Measurements from ENCODE around the gene PDE8B.

DNA sequence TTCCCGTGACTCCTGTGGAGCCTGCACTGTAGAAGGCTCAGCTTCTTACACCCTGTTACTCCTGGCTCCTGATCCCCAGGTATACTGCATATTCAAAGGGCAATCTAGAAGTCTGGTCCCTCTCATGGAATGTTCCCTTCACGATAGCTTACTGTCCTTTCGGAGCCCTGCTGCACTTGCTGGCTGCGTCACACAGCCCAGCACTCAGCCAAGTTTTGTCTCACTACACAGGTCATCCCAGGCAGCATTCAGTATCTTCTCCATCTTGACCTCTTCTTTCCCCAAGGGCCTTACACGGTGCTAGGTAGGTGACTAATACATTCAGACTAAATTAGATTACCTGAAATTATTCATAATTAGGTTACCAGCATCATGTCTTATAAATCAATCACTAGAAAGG lies 157.9 kb downstream of the PDE8B start:
- TF ChIP-seq EZH2phosphoT487 (IDR thresholded peaks at IDR 0.05; ENCODE audit: low read depth), result no peak
- TF ChIP-seq, protein P1, sequence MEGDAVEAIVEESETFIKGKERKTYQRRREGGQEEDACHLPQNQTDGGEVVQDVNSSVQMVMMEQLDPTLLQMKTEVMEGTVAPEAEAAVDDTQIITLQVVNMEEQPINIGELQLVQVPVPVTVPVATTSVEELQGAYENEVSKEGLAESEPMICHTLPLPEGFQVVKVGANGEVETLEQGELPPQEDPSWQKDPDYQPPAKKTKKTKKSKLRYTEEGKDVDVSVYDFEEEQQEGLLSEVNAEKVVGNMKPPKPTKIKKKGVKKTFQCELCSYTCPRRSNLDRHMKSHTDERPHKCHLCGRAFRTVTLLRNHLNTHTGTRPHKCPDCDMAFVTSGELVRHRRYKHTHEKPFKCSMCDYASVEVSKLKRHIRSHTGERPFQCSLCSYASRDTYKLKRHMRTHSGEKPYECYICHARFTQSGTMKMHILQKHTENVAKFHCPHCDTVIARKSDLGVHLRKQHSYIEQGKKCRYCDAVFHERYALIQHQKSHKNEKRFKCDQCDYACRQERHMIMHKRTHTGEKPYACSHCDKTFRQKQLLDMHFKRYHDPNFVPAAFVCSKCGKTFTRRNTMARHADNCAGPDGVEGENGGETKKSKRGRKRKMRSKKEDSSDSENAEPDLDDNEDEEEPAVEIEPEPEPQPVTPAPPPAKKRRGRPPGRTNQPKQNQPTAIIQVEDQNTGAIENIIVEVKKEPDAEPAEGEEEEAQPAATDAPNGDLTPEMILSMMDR (IDR thresholded peaks at IDR 0.05; ENCODE audit: low read depth, low read length), result no peak
